K562 (cell line): ENCODE data around the gene TOR1A. TPM values are rescaled to one million over a fixed set of nuclear protein-coding genes. Genes with fewer than 3 reads are reported as not detected.

Experiments
- ARID2 ChIP-seq: fragments of 450-650 bp; IDR thresholded peaks from 2 replicates; pipeline ENCODE4 v1.6.1; 2017; ENCODE audit warnings: antibody characterized with exemption, mild to moderate bottlenecking
- EGR1 ChIP-seq: fragments of 450-650 bp; conservative IDR thresholded peaks from 2 replicates; pipeline ENCODE4 v1.6.1; 2017; ENCODE audit warnings: mild to moderate bottlenecking
- ELF4 ChIP-seq: fragments of 450-650 bp; formaldehyde crosslinking; IDR thresholded peaks from 2 replicates; pipeline ENCODE4 v1.4.0; 2022; ENCODE audit warnings: missing genetic modification characterization
- HDAC1 ChIP-seq, 2 experiments: fragments of 450-650 bp; IDR thresholded peaks; 2 replicates each; pipeline ENCODE4 v1.6.1; 2016 to 2017; ENCODE audit warnings: inconsistent platforms in 1 of 2, mild to moderate bottlenecking in 1 of 2, moderate library complexity in 1 of 2
- MTA3 ChIP-seq: fragments of 450-650 bp; formaldehyde crosslinking; IDR thresholded peaks from 2 replicates; pipeline ENCODE4 v1.6.1; 2017; ENCODE audit warnings: mild to moderate bottlenecking, borderline replicate concordance
- POLR2B ChIP-seq: fragments of 450-650 bp; IDR thresholded peaks from 2 replicates; pipeline ENCODE4 v1.6.1; 2018; ENCODE audit warnings: low read depth; ENCODE audit not compliant: partially characterized antibody
- ZC3H4 ChIP-seq: sonication (generic); formaldehyde crosslinking; IDR thresholded peaks from 2 replicates; pipeline ENCODE4 v1.9.0; 2021; ENCODE audit warnings: missing genetic modification reagents, borderline replicate concordance
- ZNF311 ChIP-seq: fragments of 250-450 bp; sonication (Bioruptor Pico); IDR thresholded peaks from 2 replicates; pipeline ENCODE4 v1.4.0; 2020; ENCODE audit warnings: mild to moderate bottlenecking, moderate library complexity
- polyA plus RNA-seq, 8 experiments: library from polyadenylated mRNA; depleted of rRNA in 4 of 8; stranded (reverse) in 5 of 8; unstranded in 3 of 8; fragments of >200 nt; fragmentation: Nextera tagmentation in 2 of 8; fragmentation: Illumina TruSeq in 1 of 8; extraction: Ambion mirVana in 2 of 8; extraction: Trizol in 1 of 8; gene quantifications; 2 replicates each; pipeline versions ENCODE4 v1.2.1 to v1.2.3, GENCODE V29; 2011 to 2014; ENCODE audit warnings: inconsistent platforms in 1 of 8, missing spikeins in 1 of 8
- total RNA-seq, 7 experiments: library from RNA; depleted of rRNA in 6 of 7; stranded (reverse); fragments of >200 nt in 6 of 7; fragmentation: Illumina TruSeq in 2 of 7; extraction: Trizol in 2 of 7; gene quantifications; 2 replicates each; pipeline versions ENCODE4 v1.2.1 to v1.2.3, GENCODE V29; 2011 to 2021; ENCODE audit warnings: low replicate concordance in 1 of 7
- TF ChIP-seq, protein P1 (sequence below): IDR thresholded peaks from 2 replicates; pipeline ENCODE4 v1.6.1; 2011; ENCODE audit not compliant: insufficient read length; ENCODE audit errors: extremely low read depth
- TF ChIP-seq, protein P2 (sequence below): fragments of 250-450 bp; sonication (Bioruptor Pico); IDR thresholded peaks from 2 replicates; pipeline ENCODE4 v1.9.0; 2021; ENCODE audit warnings: mild to moderate bottlenecking
- TF ChIP-seq, protein P3 (sequence below): fragments of 450-650 bp; formaldehyde crosslinking; IDR thresholded peaks from 2 replicates; pipeline ENCODE4 v1.4.0; 2020; ENCODE audit warnings: mild to moderate bottlenecking, mixed read lengths
- TF ChIP-seq, protein P4 (sequence below): fragments of 450-650 bp; formaldehyde crosslinking; IDR thresholded peaks from 2 replicates; pipeline ENCODE4 v1.4.0; 2022; ENCODE audit warnings: mild to moderate bottlenecking, moderate library complexity
- TF ChIP-seq, protein P5 (sequence below): fragments of 250-450 bp; sonication (Bioruptor Pico); IDR thresholded peaks from 2 replicates; pipeline ENCODE4 v1.5.0; 2021
- TF ChIP-seq, protein P6 (sequence below), 3 experiments: fragments of 200-800 bp in 1 of 3; fragments of 250-450 bp in 1 of 3; fragments of 450-650 bp in 1 of 3; sonication (Bioruptor Pico) in 1 of 3; sonication (Bioruptor generic) in 1 of 3; formaldehyde crosslinking in 1 of 3; IDR thresholded peaks; 2 replicates each; pipeline versions ENCODE4 v1.6.1 to v1.8.0; 2016 to 2022; ENCODE audit warnings: mild to moderate bottlenecking in 2 of 3, missing genetic modification characterization in 2 of 3, missing compliant biosample characterization in 1 of 3, moderate library complexity in 1 of 3
- TF ChIP-seq, protein P7 (sequence below): fragments of 250-450 bp; sonication (Bioruptor Pico); IDR thresholded peaks from 2 replicates; pipeline ENCODE4 v1.8.0; 2021; ENCODE audit warnings: borderline replicate concordance, mild to moderate bottlenecking, moderate library complexity; ENCODE audit not compliant: poor library complexity, severe bottlenecking
- TF ChIP-seq, protein P8 (sequence below): fragments of 450-650 bp; formaldehyde crosslinking; conservative IDR thresholded peaks from 2 replicates; pipeline ENCODE4 v1.4.0; 2022; ENCODE audit warnings: mild to moderate bottlenecking, missing genetic modification characterization

The TOR1A gene
- total and polyA plus RNA-seq, 9 of the 15 experiments (the other 6 are each of a cell fraction or from before 2014, with no cell fraction given): 4.5 to 85.8 (median 51.3) TPM

DNA sequence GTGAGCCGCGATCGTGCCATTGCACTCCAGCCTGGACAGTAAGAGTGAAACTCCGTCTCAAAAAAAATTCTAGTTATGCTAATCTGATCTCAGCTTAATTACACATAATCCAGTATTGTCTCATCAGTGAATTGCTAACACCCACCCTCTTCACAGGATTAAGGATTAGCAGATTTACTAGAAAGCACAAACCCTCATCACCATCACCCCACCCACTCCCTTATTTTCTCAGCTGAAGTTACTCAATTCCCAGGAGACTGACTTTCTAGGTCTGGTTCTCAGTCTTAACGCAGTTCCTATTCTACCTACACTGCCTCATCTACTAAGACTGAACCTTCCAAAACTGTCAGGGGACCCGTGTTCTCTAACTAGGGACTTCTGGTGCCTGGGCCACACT is 12.0 kb downstream of the TOR1A start (continued):
- TF ChIP-seq, protein P1, sequence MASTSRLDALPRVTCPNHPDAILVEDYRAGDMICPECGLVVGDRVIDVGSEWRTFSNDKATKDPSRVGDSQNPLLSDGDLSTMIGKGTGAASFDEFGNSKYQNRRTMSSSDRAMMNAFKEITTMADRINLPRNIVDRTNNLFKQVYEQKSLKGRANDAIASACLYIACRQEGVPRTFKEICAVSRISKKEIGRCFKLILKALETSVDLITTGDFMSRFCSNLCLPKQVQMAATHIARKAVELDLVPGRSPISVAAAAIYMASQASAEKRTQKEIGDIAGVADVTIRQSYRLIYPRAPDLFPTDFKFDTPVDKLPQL: no peak
- no peak for TF ChIP-seq ZNF311 (CRISPR knock-in tag)
- TF ChIP-seq MTA3: no peak
- TF ChIP-seq EGR1: no peak
- peak in 1 of 2 experiments; percentile 13; a peak in 1 of 4 replicates for TF ChIP-seq HDAC1 (IDR thresholded peaks at IDR 0.05)
- peak; percentile 9; the same call in 1 of the 2 replicates for TF ChIP-seq ELF4 (CRISPR knock-in tag)
- TF ChIP-seq, protein P2, sequence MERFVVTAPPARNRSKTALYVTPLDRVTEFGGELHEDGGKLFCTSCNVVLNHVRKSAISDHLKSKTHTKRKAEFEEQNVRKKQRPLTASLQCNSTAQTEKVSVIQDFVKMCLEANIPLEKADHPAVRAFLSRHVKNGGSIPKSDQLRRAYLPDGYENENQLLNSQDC (CRISPR knock-in tag): peak; percentile 38; the same call in 1 of the 2 replicates
- TF ChIP-seq, protein P3, sequence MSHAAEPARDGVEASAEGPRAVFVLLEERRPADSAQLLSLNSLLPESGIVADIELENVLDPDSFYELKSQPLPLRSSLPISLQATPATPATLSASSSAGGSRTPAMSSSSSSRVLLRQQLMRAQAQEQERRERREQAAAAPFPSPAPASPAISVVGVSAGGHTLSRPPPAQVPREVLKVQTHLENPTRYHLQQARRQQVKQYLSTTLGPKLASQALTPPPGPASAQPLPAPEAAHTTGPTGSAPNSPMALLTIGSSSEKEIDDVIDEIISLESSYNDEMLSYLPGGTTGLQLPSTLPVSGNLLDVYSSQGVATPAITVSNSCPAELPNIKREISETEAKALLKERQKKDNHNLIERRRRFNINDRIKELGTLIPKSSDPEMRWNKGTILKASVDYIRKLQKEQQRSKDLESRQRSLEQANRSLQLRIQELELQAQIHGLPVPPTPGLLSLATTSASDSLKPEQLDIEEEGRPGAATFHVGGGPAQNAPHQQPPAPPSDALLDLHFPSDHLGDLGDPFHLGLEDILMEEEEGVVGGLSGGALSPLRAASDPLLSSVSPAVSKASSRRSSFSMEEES (CRISPR knock-in tag): 0 out of 2 replicates have a peak, but pooled peaks have one; percentile 3
- no peak for TF ChIP-seq ARID2
- TF ChIP-seq, protein P4, sequence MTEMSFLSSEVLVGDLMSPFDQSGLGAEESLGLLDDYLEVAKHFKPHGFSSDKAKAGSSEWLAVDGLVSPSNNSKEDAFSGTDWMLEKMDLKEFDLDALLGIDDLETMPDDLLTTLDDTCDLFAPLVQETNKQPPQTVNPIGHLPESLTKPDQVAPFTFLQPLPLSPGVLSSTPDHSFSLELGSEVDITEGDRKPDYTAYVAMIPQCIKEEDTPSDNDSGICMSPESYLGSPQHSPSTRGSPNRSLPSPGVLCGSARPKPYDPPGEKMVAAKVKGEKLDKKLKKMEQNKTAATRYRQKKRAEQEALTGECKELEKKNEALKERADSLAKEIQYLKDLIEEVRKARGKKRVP (CRISPR knock-in tag): peak; percentile 31; the same call in 1 of the 2 replicates
- TF ChIP-seq POLR2B: peak; percentile 39
- TF ChIP-seq, protein P5, sequence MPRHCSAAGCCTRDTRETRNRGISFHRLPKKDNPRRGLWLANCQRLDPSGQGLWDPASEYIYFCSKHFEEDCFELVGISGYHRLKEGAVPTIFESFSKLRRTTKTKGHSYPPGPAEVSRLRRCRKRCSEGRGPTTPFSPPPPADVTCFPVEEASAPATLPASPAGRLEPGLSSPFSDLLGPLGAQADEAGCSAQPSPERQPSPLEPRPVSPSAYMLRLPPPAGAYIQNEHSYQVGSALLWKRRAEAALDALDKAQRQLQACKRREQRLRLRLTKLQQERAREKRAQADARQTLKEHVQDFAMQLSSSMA: 0 out of 2 replicates have a peak, but pooled peaks have one; percentile 12
- no peak for TF ChIP-seq ZC3H4 (CRISPR knock-in tag)
- TF ChIP-seq, protein P6, sequence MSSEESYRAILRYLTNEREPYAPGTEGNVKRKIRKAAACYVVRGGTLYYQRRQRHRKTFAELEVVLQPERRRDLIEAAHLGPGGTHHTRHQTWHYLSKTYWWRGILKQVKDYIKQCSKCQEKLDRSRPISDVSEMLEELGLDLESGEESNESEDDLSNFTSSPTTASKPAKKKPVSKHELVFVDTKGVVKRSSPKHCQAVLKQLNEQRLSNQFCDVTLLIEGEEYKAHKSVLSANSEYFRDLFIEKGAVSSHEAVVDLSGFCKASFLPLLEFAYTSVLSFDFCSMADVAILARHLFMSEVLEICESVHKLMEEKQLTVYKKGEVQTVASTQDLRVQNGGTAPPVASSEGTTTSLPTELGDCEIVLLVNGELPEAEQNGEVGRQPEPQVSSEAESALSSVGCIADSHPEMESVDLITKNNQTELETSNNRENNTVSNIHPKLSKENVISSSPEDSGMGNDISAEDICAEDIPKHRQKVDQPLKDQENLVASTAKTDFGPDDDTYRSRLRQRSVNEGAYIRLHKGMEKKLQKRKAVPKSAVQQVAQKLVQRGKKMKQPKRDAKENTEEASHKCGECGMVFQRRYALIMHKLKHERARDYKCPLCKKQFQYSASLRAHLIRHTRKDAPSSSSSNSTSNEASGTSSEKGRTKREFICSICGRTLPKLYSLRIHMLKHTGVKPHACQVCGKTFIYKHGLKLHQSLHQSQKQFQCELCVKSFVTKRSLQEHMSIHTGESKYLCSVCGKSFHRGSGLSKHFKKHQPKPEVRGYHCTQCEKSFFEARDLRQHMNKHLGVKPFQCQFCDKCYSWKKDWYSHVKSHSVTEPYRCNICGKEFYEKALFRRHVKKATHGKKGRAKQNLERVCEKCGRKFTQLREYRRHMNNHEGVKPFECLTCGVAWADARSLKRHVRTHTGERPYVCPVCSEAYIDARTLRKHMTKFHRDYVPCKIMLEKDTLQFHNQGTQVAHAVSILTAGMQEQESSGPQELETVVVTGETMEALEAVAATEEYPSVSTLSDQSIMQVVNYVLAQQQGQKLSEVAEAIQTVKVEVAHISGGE (CRISPR knock-in tag; IDR thresholded peaks at IDR 0.05): no peak
- TF ChIP-seq, protein P7, sequence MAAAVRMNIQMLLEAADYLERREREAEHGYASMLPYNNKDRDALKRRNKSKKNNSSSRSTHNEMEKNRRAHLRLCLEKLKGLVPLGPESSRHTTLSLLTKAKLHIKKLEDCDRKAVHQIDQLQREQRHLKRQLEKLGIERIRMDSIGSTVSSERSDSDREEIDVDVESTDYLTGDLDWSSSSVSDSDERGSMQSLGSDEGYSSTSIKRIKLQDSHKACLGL (CRISPR knock-in tag): no peak
- TF ChIP-seq, protein P8, sequence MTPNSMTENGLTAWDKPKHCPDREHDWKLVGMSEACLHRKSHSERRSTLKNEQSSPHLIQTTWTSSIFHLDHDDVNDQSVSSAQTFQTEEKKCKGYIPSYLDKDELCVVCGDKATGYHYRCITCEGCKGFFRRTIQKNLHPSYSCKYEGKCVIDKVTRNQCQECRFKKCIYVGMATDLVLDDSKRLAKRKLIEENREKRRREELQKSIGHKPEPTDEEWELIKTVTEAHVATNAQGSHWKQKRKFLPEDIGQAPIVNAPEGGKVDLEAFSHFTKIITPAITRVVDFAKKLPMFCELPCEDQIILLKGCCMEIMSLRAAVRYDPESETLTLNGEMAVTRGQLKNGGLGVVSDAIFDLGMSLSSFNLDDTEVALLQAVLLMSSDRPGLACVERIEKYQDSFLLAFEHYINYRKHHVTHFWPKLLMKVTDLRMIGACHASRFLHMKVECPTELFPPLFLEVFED (CRISPR knock-in tag): 0 out of 2 replicates have a peak, but pooled peaks have one; percentile 6
